NCI-H1092 (cell line): ENCODE measurements around the gene IDH3G.

Source experiments
- DNase-seq: peaks from one replicate; lab custom pipeline; 2025; lab: John Stamatoyannopoulos, UW

The IDH3G gene

GRCh38 chrX:153773741-153774575 is 20.2 kb downstream of the IDH3G start:
- DNase-seq, result no peak

GRCh38 chrX:153773218-153773611 is 21.0 kb downstream of the IDH3G start:
- DNase-seq, result no peak

- no peak for DNase-seq
Measured at GRCh38 chrX:153772316-153773217, 21.6 kb downstream of the IDH3G start.

- no peak for DNase-seq
Measured at GRCh38 chrX:153771415-153772315, 22.5 kb downstream of the IDH3G start.

GRCh38 chrX:153770601-153771414 is 23.4 kb downstream of the IDH3G start:
- DNase-seq, result no peak

GRCh38 chrX:153769865-153770600 is 24.1 kb downstream of the IDH3G start:
- no peak for DNase-seq

- DNase-seq, result no peak
Measured at GRCh38 chrX:153769158-153769864, 24.9 kb downstream of the IDH3G start.

- DNase-seq, result no peak
Measured at GRCh38 chrX:153768311-153769157, 25.6 kb downstream of the IDH3G start.

GRCh38 chrX:153767674-153768055 is 26.5 kb downstream of the IDH3G start:
- no peak for DNase-seq

- peak; percentile 73 for DNase-seq
Measured at GRCh38 chrX:153766871-153767673, 27.1 kb downstream of the IDH3G start.

- peak; percentile 48 for DNase-seq
Measured at GRCh38 chrX:153766098-153766817, 27.9 kb downstream of the IDH3G start.

GRCh38 chrX:153765138-153766079 is 28.8 kb downstream of the IDH3G start:
- peak; percentile 6 for DNase-seq

GRCh38 chrX:153764786-153765137 is 29.4 kb downstream of the IDH3G start:
- DNase-seq, result no peak

GRCh38 chrX:153763989-153764755 is 30.0 kb downstream of the IDH3G start, which contains the start of gene PLXNB3:
PLXNB3 (plus strand) TSS chrX:153764249; CDS start chrX:153765536, 1,287 bp downstream.
- DNase-seq, result peak; percentile 69

- DNase-seq, result no peak
Measured at GRCh38 chrX:153763298-153763932, 30.8 kb downstream of the IDH3G start.
